Activated CD4-positive, alpha-beta T cell treated with anti-CD3 and anti-CD28 coated beads, Interleukin-2, amount 50 U/mL, for 1 hour (primary cell): Measurements from ENCODE around the gene MEGF8.
"Not testable (repeated sequence)": the region's sequence is repeated elsewhere in the genome, so short reads cannot be mapped to it uniquely, and the experiment has no call there.

Source experiments
- DNase-seq: peaks from one replicate; pipeline ENCODE4 v3.0.0-alpha.2; 2020

The MEGF8 gene

DNA sequence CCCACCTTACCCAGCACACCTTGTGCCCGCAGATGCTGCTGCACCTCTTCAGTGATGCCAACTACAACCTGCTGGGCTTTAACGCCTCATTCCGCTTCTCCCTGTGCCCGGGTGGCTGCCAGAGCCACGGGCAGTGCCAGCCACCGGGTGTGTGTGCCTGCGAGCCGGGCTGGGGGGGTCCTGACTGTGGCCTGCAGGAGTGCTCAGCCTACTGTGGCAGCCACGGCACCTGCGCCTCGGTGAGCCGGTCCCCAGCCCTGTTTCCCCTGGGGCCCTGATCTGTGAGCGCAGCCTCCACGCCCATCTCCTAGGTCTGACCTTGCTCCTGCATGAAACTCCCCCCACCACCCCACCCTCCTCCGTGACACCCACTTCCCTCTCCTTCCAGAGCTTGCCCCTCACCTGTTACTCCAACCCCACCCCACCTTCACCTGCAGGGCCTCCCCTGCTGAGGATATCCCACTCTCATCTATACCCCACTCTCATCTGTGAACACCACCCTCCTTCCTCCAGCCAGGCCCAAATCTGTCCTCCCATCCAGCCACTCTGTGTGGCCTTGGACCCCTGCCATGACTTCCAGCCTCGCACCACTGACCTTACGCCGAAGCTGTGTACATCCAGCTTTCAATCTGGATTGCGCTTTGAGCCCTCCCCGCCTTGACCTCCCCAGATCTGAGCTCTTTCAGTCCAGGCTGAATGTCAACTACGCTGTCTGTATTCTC, 8.7 kb downstream of the MEGF8 start:
- no peak for DNase-seq

DNA sequence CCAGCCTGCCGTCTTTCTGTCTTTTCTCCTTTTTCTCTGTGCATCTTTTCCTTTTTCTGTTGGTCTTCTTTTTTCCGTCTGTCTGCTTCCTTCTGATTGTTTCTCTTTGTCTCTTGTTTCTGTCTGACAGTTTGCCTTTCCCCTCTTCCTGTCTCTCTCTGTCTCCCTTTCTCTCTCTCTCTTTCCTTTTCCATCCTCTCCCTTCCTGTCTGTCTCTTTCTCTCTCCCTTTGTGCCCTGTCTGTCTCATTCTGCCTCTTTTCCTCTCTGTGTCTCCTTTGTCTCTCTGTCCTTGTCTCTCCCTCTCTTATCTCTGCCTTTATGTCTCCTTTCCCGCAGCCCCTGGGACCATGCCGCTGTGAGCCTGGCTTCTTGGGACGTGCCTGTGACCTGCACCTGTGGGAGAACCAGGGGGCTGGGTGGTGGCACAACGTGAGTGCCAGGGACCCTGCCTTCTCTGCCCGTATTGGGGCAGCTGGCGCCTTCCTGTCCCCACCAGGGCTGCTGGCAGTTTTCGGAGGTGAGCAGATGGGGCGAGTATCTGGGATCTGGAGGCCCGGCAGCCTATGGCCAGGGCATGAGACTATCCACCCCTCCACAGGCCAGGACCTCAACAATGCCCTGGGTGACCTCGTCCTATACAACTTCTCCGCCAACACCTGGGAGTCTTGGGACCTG, 9.4 kb downstream of the MEGF8 start:
- no peak for DNase-seq

DNA sequence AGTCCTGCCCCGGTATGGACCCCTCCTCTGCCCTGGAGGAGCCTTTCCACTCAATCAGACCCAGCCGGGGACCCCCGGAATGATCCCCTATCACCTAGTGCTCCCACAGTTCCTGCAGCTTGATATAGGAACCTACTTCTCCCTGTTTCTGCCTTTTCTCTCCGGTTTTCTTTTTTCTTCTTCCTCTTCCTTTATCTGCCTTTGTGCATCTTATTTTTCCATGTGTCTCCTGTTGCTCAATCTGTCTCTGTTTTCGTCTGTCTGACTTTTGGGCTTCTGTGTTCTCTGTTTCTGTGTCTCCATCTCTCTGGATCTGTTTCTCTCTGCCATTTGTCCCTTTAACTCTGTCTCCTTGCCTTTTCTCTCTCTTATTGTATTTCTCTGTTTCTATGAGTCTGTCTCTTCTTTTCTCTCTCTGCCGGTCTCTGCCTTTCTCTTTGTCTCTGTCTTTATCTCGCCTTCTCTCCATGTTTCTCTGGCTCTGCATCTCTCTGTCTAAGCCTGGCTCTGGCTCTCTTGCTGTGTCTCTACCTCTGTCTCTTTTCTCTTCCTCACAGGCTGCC, 10.0 kb downstream of the MEGF8 start:
- no peak for DNase-seq

DNA sequence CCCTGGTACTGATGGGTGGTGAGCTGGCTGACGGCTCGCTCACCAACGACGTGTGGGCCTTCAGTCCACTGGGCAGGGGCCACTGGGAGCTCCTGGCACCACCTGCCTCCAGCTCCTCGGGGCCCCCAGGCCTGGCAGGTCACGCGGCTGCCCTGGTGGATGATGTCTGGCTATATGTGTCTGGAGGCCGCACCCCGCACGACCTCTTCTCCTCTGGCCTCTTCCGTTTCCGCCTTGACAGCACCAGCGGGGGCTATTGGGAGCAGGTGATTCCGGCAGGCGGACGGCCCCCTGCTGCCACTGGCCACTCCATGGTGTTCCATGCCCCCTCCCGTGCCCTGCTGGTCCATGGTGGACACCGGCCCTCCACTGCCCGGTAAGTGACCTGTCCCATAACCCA, 10.5 kb downstream of the MEGF8 start:
- DNase-seq: no peak

DNA sequence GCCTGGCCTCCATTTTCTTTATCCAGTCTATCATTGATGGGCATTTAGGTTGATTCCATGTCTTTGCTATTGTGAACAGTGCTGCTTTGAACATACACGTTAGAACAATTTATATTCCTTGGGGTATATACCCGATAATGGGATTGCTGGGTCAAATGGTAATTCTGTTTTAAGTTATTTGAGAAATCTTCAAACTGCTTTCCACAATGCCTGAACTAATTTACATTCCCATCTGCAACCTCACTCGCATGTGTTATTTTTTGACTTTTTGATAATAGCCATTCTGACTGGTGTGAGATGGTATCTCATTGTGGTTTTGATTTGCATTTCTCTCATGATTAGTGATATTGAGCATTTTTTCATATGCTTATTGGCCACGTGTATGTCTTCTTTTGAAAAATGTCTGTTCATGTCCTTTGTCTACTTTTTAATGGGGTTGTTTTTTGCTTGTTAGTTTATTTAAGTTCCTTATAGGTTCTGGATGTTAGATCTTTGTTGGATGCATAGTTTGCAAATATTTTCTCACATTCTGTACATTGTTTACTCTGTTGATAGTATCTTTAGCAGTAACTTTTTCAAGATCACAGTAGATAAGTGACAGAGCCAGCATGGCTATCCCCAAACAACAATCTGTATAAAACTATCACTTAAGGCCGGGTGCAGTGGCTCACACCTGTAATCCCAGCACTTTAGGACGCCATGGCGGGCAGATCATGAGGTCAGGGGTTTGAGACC, 13.9 kb downstream of the MEGF8 start:
- not testable (repeated sequence) for DNase-seq

DNA sequence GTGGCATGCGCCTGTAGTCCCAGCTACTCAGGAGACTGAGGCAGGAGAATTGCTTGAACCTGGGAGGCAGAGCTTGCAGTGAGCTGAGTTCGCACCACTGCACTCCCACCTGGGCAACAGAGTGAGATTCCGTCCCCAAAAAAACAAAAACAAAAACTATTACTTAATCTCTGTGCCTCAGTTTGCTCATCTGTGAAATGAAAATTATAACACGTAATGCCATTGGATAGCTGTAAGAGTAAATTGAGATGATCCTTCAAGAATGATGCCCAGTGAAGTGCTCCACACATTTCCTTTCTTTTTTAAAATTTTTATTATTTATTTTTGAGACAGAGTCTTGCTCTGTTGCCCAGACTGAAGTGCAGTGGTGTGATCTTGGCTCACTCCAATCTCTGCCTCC, 14.5 kb downstream of the MEGF8 start:
- DNase-seq: not testable (repeated sequence)

DNA sequence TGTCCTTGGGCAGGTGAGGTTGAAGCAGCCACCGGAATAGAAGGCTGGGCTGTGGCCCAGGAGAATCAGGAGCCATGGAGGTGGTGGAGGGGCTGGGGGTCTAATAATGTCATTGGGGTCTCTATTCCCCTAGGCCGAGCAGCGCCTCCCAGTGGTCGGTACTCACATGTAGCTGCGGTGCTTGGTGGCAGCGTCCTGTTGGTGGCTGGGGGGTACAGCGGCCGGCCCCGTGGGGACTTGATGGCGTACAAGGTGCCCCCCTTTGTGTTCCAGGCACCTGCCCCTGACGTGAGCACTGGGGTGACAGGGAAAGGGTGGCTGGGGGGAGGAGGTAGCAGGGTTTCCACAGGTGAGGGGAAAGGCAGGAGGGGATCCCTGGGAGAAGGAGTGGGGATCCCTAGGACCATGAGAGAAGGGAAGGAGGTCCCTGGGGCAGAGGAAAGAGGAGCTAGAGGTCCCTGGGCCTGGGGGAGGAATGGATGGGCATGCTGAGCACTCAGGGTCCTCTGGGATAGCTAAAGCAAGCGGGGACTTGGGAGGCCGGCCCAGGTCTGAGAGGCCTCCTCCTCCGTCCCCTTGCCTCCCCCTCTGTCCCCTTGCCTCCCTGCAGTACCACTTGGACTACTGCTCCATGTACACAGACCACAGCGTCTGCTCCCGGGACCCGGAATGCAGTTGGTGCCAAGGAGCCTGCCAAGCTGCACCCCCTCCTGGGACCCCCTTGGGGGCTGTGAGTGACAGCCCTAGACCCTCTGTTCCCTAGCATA, 18.1 kb downstream of the MEGF8 start:
- DNase-seq: no peak

DNA sequence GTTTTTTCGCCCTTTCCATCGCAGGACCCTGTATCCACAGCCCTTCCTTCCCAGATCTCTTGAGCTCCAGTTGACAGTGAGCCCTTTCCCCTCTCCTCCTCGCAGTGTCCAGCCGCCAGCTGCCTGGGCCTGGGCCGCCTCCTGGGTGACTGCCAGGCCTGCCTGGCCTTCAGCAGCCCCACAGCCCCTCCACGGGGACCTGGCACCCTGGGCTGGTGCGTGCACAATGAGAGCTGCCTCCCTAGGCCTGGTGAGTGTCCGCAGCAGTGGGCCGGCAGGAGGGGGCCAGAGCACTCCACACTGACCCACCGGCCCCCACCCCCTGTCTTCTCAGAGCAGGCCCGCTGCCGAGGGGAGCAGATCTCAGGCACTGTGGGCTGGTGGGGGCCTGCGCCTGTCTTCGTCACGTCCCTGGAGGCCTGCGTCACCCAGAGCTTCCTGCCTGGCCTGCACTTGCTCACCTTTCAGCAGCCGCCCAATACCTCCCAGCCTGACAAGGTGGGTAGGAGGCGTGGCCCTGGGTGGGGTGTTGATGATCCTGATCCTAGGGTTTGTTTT, 19.0 kb downstream of the MEGF8 start:
- no peak for DNase-seq

DNA sequence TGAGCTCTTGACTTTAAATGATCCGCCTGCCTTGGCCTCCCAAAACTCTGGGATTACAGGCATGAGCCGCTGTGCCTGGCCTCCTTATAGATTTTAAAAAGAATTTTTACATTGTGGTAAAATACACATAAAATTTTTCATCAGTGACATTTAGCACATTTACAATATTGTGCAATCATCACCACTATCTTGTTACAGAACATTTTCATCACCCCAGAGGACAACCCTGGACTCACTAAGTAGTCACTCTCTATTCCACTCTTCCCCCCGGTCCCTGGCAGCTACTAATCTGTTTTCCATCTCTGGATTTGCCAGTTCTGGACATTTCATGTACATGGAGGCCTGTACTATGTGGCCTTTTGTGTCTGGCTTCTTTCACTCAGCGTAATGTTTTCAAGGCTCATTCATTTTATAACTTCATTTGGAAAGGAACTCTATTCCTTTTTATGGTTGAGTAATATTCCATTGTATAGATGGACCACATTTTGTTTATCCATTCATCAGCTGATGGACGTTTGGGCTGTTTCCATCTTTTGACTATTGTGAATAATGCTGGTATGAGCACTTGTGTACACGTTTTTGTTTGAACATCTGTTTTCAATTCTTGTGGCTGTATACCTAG, 19.9 kb downstream of the MEGF8 start:
- no peak for DNase-seq

DNA sequence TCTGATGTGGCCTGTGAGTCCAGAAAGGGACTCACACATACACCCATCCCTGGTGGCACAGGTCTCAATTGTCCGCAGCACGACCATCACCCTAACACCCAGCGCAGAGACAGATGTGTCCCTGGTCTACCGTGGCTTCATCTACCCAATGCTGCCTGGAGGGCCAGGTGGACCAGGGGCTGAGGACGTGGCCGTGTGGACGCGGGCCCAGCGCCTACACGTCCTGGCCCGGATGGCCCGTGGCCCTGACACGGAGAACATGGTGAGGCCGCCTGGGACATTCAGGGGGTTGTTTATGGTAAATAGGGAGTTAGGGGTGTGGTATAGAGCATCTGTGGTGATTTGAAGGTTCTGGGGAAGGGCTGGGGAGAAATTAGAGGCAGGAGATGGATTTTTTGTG, 22.8 kb downstream of the MEGF8 start:
- no peak for DNase-seq

- DNase-seq: no peak
These were observed 24.1 kb downstream of the MEGF8 start for GRCh38 chr19:42349378-42350107.

DNA sequence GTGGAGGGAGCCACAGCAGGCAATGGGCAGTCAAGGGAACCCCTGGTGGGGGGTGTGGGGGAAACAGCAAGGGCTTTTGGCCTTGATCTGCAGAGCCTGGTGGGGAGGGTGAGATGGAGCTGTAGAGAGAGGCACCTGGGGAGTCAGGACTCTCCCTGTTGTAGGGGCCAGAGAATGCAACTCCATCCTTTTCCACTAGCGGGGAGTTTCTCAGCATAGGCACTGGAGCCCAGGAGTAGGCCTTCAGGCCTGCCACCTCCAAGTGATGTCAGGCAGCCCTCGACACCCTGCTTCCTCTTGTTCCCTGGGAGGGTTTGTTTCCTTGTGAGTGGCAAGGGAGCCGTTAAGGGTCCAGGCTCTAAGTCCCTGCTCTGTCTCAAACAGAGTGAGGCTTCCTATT, 25.0 kb downstream of the MEGF8 start:
- DNase-seq: no peak

- no peak for DNase-seq
These were observed 25.8 kb downstream of the MEGF8 start for GRCh38 chr19:42351079-42351735.

GRCh38 chr19:42352301-42353259, 27.1 kb downstream of the MEGF8 start:
- DNase-seq: peak; percentile 3

DNA sequence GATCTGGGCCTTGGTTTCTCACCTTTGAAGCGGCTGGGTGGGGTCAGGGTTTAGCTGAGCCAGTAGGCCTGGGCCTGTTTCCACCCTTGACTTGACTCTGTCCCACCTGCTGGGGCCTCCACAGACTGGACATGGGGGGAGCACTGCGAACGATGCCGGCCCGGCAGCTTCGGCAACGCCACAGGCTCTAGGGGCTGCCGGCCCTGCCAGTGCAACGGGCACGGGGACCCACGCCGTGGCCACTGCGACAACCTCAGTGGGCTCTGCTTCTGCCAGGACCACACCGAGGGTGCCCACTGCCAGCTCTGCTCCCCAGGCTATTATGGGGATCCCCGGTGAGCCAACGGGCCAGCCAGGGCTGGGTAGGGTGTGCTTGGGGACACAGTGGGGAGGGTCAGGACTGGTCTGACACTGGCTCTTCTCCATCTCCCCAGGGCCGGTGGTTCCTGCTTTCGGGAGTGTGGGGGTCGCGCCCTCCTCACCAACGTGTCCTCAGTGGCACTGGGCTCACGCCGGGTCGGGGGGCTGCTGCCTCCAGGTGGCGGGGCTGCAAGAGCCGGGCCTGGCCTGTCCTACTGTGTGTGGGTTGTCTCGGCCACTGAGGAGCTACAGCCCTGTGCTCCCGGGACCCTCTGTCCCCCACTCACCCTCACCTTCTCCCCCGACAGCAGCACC, 28.0 kb downstream of the MEGF8 start:
- DNase-seq: no peak

- no peak for DNase-seq
These were observed 30.5 kb downstream of the MEGF8 start for GRCh38 chr19:42355896-42356295.

DNA sequence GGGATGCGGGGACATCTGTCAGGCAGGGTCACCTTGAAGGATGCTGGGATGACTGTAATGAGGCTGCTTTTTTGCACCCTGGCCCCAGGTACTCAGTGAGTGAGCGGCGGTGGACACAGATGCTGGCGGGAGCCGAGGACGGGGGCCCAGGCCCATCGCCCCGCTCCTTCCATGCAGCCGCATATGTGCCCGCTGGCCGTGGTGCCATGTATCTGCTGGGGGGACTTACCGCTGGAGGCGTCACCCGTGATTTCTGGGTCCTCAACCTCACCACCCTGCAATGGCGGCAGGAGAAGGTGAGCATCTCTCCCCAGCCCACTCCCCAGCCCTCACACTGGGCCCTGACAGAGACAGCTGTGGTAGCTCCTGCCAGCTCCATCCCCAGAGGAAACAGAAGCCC, 31.3 kb downstream of the MEGF8 start:
- DNase-seq: no peak

GRCh38 chr19:42357290-42357689, 31.9 kb downstream of the MEGF8 start:
- DNase-seq: no peak
